H9 (cell line): Measurements from ENCODE around the gene ADA. TPM values are rescaled to one million over a fixed set of nuclear protein-coding genes. Genes with fewer than 3 reads are reported as not detected.

Experiments used
- DNase-seq: peaks from one replicate; pipeline ENCODE4 v3.0.0-alpha.2; 2017
- H2AFZ ChIP-seq: one replicate; pipeline ENCODE4 v1.6.1; 2013; ENCODE audit warnings: mild to moderate bottlenecking, low read length, control low read depth, moderate library complexity
- H2AK5ac ChIP-seq: 2 replicates; pipeline ENCODE4 v1.6.1; 2013; ENCODE audit warnings: low read length, control low read depth, mixed read lengths; ENCODE audit not compliant: insufficient read length
- H2BK120ac ChIP-seq: one replicate; pipeline ENCODE4 v1.6.1; 2013; ENCODE audit warnings: low read depth, mild to moderate bottlenecking, low read length, control low read depth, inconsistent platforms; ENCODE audit not compliant: poor library complexity, severe bottlenecking
- H2BK12ac ChIP-seq: 2 replicates; pipeline ENCODE4 v1.6.1; 2013; ENCODE audit warnings: low read length, control low read depth, mixed read lengths, low read depth; ENCODE audit not compliant: insufficient read length
- H2BK15ac ChIP-seq: 2 replicates; pipeline ENCODE4 v1.6.1; 2013; ENCODE audit warnings: low read depth, low read length, control low read depth
- H2BK20ac ChIP-seq: one replicate; pipeline ENCODE4 v1.6.1; 2013; ENCODE audit warnings: low read depth, mild to moderate bottlenecking, low read length, control low read depth, inconsistent platforms; ENCODE audit not compliant: poor library complexity, severe bottlenecking
- H2BK5ac ChIP-seq: 2 replicates; pipeline ENCODE4 v1.6.1; 2013; ENCODE audit warnings: low read length, control low read depth, mixed read lengths; ENCODE audit not compliant: insufficient read length
- H3K14ac ChIP-seq: 2 replicates; pipeline ENCODE4 v1.6.1; 2013; ENCODE audit warnings: low read length, control low read depth; ENCODE audit not compliant: insufficient read depth
- H3K18ac ChIP-seq: 2 replicates; pipeline ENCODE4 v1.6.1; 2013; ENCODE audit warnings: low read depth, mild to moderate bottlenecking, mixed read lengths, low read length, control low read depth; ENCODE audit not compliant: insufficient read length
- H3K23ac ChIP-seq: 2 replicates; pipeline ENCODE4 v1.6.1; 2013; ENCODE audit warnings: low read length, control low read depth, mixed read lengths, low read depth; ENCODE audit not compliant: insufficient read length
- H3K23me2 ChIP-seq: 2 replicates; pipeline ENCODE4 v1.6.1; 2013; ENCODE audit warnings: low read depth, mild to moderate bottlenecking, mixed read lengths, low read length, control low read depth; ENCODE audit not compliant: insufficient read length, poor library complexity, severe bottlenecking
- H3K27ac ChIP-seq: 2 replicates; pipeline ENCODE4 v1.5.1; 2013; ENCODE audit warnings: low read length, control low read depth, mixed read lengths, low read depth; ENCODE audit not compliant: insufficient read length
- H3K27me3 ChIP-seq: 2 replicates; pipeline ENCODE4 v1.6.1; 2013; ENCODE audit warnings: low read length, control low read depth, inconsistent platforms; ENCODE audit not compliant: insufficient read depth
- H3K4ac ChIP-seq: 2 replicates; pipeline ENCODE4 v1.6.1; 2013; ENCODE audit warnings: low read depth, mild to moderate bottlenecking, control low read depth, inconsistent platforms, low read length, moderate library complexity
- H3K4me1 ChIP-seq: 2 replicates; pipeline ENCODE4 v1.6.1; 2013; ENCODE audit warnings: low read length, control low read depth, inconsistent platforms; ENCODE audit not compliant: insufficient read depth
- H3K4me2 ChIP-seq: 2 replicates; pipeline ENCODE4 v1.6.1; 2013; ENCODE audit warnings: low read length, control low read depth, mixed read lengths; ENCODE audit not compliant: insufficient read length, insufficient read depth
- H3K56ac ChIP-seq: 2 replicates; pipeline ENCODE4 v1.6.1; 2013; ENCODE audit warnings: low read depth, mild to moderate bottlenecking, mixed read lengths, low read length, control low read depth; ENCODE audit not compliant: insufficient read length
- H3K79me1 ChIP-seq: 2 replicates; pipeline ENCODE4 v1.6.1; 2013; ENCODE audit warnings: low read depth, mild to moderate bottlenecking, moderate library complexity, low read length, control low read depth, inconsistent platforms; ENCODE audit not compliant: insufficient read depth, poor library complexity, severe bottlenecking
- H3K79me2 ChIP-seq: 2 replicates; pipeline ENCODE4 v1.6.1; 2013; ENCODE audit warnings: low read length, control low read depth, inconsistent platforms; ENCODE audit not compliant: insufficient read depth
- H3K9ac ChIP-seq: 2 replicates; pipeline ENCODE4 v1.6.1; 2013; ENCODE audit warnings: low read length, control low read depth, mixed read lengths; ENCODE audit not compliant: insufficient read length; ENCODE audit errors: extremely low read depth
- H3K9me3 ChIP-seq: one replicate; pipeline ENCODE4 v1.6.1; 2013; ENCODE audit warnings: low read depth, low read length, inconsistent platforms; ENCODE audit not compliant: control insufficient read depth
- H3T11ph ChIP-seq: one replicate; pipeline ENCODE4 v1.6.1; 2013; ENCODE audit warnings: mild to moderate bottlenecking, low read length, control low read depth, inconsistent platforms
- H4K20me1 ChIP-seq: one replicate; pipeline ENCODE4 v1.6.1; 2013; ENCODE audit not compliant: control insufficient read depth, insufficient read length, insufficient read depth
- H4K5ac ChIP-seq: 2 replicates; pipeline ENCODE4 v1.6.1; 2013; ENCODE audit warnings: low read depth, mild to moderate bottlenecking, mixed read lengths, low read length, control low read depth; ENCODE audit not compliant: insufficient read length
- H4K8ac ChIP-seq: replicated peaks from 2 replicates; pipeline ENCODE4 v1.6.1; 2013; ENCODE audit warnings: low read length, control low read depth, mixed read lengths, low read depth; ENCODE audit not compliant: insufficient read length
- H4K91ac ChIP-seq: 2 replicates; pipeline ENCODE4 v1.6.1; 2013; ENCODE audit warnings: low read depth, mild to moderate bottlenecking, moderate library complexity, mixed read lengths, low read length, control low read depth; ENCODE audit not compliant: insufficient read length
- H3K27ac Mint-ChIP-seq, 3 experiments: 2 replicates in 2 of 3; 3 replicates in 1 of 3; pipeline ENCODE4 v1.8.0; 2020 to 2021; ENCODE audit warnings: mixed read lengths in 3 of 3, mild to moderate bottlenecking in 1 of 3, moderate library complexity in 1 of 3
- H3K27me3 Mint-ChIP-seq: 2 replicates; pipeline ENCODE4 v1.8.0; 2021; ENCODE audit warnings: low read depth, mild to moderate bottlenecking, moderate library complexity, mixed read lengths
- H3K36me3 Mint-ChIP-seq, 3 experiments: 2 replicates in 2 of 3; 3 replicates in 1 of 3; pipeline ENCODE4 v1.8.0; 2020 to 2021; ENCODE audit warnings: low read depth in 3 of 3, mixed read lengths in 3 of 3; ENCODE audit not compliant: insufficient read depth in 1 of 3
- H3K4me1 Mint-ChIP-seq, 2 experiments: 2 replicates each; pipeline ENCODE4 v1.8.0; 2020; ENCODE audit warnings: mixed read lengths in 2 of 2
- H3K4me3 Mint-ChIP-seq, 2 experiments: 2 replicates in 1 of 2; 3 replicates in 1 of 2; pipeline ENCODE4 v1.8.0; 2020 to 2021; ENCODE audit warnings: mild to moderate bottlenecking in 2 of 2, mixed read lengths in 2 of 2, moderate library complexity in 1 of 2
- H3K9me3 Mint-ChIP-seq, 2 experiments: 2 replicates in 1 of 2; 3 replicates in 1 of 2; pipeline ENCODE4 v1.8.0; 2020; ENCODE audit warnings: mild to moderate bottlenecking in 2 of 2, mixed read lengths in 2 of 2, moderate library complexity in 1 of 2
- WGBS: extraction: QIAGEN DNeasy Blood & Tissue Kit; methylation state at CpG from one replicate; pipeline ENCODE4 v1.1.7; 2013; ENCODE audit warnings: missing lambda C conversion rate, low lambda C conversion rate, mixed read lengths; ENCODE audit not compliant: insufficient read length; ENCODE audit errors: extremely low coverage; 5-methylcytosine and 5-hydroxymethylcytosine counted together
- total RNA-seq: library from RNA; stranded (reverse); gene quantifications from 2 replicates; pipeline ENCODE4 v1.2.1, GENCODE V29; 2021
- TF ChIP-seq, protein P1 (sequence below): fragments of 200-600 bp; sonication (generic); conservative IDR thresholded peaks from 3 replicates; pipeline ENCODE4 v1.8.0; 2021; ENCODE audit warnings: antibody characterized with exemption, mild to moderate bottlenecking

ADA gene
- total RNA-seq, 1 experiment from 2014 or later: 22.0 TPM

DNA sequence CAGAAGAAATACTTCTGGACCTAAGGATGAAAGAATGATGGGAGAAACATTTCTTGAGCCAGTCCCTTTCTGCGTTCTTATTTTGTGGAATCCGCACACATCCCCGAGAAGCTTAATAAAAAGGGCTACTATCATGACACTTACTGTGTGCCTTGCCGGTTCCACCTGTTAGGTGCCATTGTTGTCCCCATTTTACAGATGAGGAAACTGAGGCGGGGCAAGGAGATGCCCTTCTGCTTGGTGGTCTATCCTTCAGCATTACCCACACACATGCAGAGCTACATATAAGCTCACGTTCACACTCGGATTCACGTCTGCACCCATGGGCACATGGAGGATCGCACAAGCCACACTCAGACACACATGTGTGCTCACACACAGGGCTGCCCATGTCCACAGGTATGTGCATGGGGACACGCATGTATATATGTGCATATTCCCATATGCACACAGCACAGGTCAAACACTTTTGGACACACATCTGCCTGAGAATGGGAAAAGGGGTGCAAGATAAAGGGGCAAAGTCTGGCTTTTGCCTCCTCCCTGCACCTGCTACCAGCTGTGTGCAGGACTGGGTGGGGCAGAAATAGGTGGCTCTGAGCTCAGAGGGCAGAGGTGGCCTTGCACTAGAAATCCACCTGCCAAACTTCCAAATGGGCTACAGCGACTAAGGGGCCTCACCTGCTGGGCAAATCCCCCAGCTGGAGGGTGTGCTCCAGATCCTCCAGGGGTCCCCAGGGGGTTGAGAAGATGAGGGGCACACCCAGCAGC lies 30.5 kb upstream of the ADA start:
- Histone ChIP-seq H2BK120ac (no peak overlapping the region), H3K4me2 (no peak overlapping the region), H3K4ac (no peak overlapping the region), H4K20me1 (no peaks in the 10 kb centered on the region), H3K79me1 (no peaks in the 10 kb centered on the region), H3K56ac (no peak overlapping the region), H3T11ph (no peak overlapping the region), H2BK5ac (no peak overlapping the region), H2BK15ac (no peak overlapping the region), H3K79me2 (no peaks in the 10 kb centered on the region), H3K9me3 (no peaks in the 10 kb centered on the region), H2BK20ac (no peak overlapping the region), H3K27me3 (no peaks in the 10 kb centered on the region), H3K27ac (no peak overlapping the region), H4K5ac (no peak overlapping the region), H2BK12ac (no peak overlapping the region), H3K9ac (no peak overlapping the region), H3K18ac (no peak overlapping the region), H3K23me2 (no peaks in the 10 kb centered on the region), H3K14ac (no peak overlapping the region), H3K4me1 (no peaks in the 10 kb centered on the region), H3K23ac (no peak overlapping the region), H4K91ac (no peak overlapping the region), H4K8ac (no peak overlapping the region), H2AK5ac (no peak overlapping the region), H2AFZ (no peak overlapping the region)
- TF ChIP-seq, protein P1, sequence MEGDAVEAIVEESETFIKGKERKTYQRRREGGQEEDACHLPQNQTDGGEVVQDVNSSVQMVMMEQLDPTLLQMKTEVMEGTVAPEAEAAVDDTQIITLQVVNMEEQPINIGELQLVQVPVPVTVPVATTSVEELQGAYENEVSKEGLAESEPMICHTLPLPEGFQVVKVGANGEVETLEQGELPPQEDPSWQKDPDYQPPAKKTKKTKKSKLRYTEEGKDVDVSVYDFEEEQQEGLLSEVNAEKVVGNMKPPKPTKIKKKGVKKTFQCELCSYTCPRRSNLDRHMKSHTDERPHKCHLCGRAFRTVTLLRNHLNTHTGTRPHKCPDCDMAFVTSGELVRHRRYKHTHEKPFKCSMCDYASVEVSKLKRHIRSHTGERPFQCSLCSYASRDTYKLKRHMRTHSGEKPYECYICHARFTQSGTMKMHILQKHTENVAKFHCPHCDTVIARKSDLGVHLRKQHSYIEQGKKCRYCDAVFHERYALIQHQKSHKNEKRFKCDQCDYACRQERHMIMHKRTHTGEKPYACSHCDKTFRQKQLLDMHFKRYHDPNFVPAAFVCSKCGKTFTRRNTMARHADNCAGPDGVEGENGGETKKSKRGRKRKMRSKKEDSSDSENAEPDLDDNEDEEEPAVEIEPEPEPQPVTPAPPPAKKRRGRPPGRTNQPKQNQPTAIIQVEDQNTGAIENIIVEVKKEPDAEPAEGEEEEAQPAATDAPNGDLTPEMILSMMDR: no peak
- H3K9me3 Mint-ChIP-seq: peaks cover 0 to 1% of the 10 kb centered on the region in 2 experiments; a peak in 1 of 5 replicates
- no peak for DNase-seq
- H3K36me3 Mint-ChIP-seq: no peaks in the 10 kb centered on the region
- no peak overlapping the region for H3K4me3 Mint-ChIP-seq
- no peak overlapping the region for H3K27ac Mint-ChIP-seq
- peaks cover 11% of the 10 kb centered on the region for H3K27me3 Mint-ChIP-seq
- H3K4me1 Mint-ChIP-seq: peaks cover 24 to 25% of the 10 kb centered on the region in 2 experiments
- no CpG with 5 or more reads among the region's 11 CpGs for WGBS
